Measurements from ENCODE around the gene KLHL29. TPM values are rescaled to one million over a fixed set of nuclear protein-coding genes. Genes with fewer than 3 reads are reported as not detected.

The KLHL29 gene
- total RNA-seq, 1 donor from 2014 or later: 36.5 TPM

DNA sequence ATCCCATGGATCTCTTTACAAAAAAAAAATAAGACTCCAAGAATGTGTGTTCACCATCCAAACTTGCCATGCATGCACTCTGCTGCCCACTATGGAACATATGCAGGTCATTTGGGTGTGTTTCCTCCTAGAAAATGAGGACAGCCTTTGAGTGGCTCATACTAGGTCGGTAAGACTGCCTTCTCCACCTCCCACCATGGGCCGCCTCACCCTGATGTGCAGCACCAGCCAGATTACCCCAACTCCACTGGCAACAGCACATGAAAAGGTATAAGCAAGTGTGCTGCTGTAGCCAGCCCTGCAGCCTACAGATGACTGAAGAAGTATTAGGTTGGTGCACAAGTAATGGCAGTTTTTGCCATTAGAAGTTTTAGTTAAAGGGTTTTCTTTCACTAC lies 327.8 kb downstream of the KLHL29 start:
- H3K4me1 Mint-ChIP-seq (ENCODE audit: low read depth, unreplicated experiment): peaks cover 21% of the 10 kb centered on the region
- DNase-seq: no peak
- TF ChIP-seq, protein P1, sequence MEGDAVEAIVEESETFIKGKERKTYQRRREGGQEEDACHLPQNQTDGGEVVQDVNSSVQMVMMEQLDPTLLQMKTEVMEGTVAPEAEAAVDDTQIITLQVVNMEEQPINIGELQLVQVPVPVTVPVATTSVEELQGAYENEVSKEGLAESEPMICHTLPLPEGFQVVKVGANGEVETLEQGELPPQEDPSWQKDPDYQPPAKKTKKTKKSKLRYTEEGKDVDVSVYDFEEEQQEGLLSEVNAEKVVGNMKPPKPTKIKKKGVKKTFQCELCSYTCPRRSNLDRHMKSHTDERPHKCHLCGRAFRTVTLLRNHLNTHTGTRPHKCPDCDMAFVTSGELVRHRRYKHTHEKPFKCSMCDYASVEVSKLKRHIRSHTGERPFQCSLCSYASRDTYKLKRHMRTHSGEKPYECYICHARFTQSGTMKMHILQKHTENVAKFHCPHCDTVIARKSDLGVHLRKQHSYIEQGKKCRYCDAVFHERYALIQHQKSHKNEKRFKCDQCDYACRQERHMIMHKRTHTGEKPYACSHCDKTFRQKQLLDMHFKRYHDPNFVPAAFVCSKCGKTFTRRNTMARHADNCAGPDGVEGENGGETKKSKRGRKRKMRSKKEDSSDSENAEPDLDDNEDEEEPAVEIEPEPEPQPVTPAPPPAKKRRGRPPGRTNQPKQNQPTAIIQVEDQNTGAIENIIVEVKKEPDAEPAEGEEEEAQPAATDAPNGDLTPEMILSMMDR (IDR thresholded peaks at IDR 0.05; ENCODE audit: partially characterized antibody, unreplicated experiment): no peak
- peak overlapping the region; percentile 89 for H3K27ac Mint-ChIP-seq (ENCODE audit: unreplicated experiment)
- peaks cover 8% of the 10 kb centered on the region for H3K27me3 Mint-ChIP-seq (ENCODE audit: unreplicated experiment)
- peak overlapping the region; percentile 42 for H3K4me3 Mint-ChIP-seq (ENCODE audit: unreplicated experiment)
- H3K36me3 Mint-ChIP-seq (ENCODE audit: unreplicated experiment): peaks cover 13% of the 10 kb centered on the region
- peaks cover 11% of the 10 kb centered on the region for H3K9me3 Mint-ChIP-seq (ENCODE audit: unreplicated experiment)

DNA sequence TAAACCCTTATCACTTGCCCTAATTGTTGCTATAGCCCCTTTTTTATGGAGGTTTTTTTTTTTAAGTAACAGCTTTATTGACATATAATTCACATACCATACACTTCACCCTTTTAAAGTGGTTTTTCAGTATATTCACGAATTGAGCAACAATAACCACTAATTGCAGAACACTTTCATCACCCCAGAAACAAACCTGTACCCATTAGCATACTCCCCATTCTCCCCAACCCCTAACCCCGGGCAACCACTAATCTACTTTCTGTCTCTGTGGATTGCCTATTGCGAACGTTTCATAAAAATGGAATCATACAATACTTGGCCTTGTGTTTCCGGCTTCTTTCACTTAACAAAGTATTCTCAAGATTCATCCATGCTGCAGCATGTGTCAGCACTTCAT lies 328.4 kb downstream of the KLHL29 start:
- H3K27ac Mint-ChIP-seq (ENCODE audit: unreplicated experiment): peak overlapping the region; percentile 64
- no peak overlapping the region for H3K4me3 Mint-ChIP-seq (ENCODE audit: unreplicated experiment)
- DNase-seq: no peak
- peaks cover 21% of the 10 kb centered on the region for H3K4me1 Mint-ChIP-seq (ENCODE audit: low read depth, unreplicated experiment)
- H3K27me3 Mint-ChIP-seq (ENCODE audit: unreplicated experiment): peaks cover 8% of the 10 kb centered on the region
- TF ChIP-seq, protein P1 (IDR thresholded peaks at IDR 0.05; ENCODE audit: partially characterized antibody, unreplicated experiment): no peak
- peaks cover 13% of the 10 kb centered on the region for H3K36me3 Mint-ChIP-seq (ENCODE audit: unreplicated experiment)
- peaks cover 11% of the 10 kb centered on the region for H3K9me3 Mint-ChIP-seq (ENCODE audit: unreplicated experiment)

DNA sequence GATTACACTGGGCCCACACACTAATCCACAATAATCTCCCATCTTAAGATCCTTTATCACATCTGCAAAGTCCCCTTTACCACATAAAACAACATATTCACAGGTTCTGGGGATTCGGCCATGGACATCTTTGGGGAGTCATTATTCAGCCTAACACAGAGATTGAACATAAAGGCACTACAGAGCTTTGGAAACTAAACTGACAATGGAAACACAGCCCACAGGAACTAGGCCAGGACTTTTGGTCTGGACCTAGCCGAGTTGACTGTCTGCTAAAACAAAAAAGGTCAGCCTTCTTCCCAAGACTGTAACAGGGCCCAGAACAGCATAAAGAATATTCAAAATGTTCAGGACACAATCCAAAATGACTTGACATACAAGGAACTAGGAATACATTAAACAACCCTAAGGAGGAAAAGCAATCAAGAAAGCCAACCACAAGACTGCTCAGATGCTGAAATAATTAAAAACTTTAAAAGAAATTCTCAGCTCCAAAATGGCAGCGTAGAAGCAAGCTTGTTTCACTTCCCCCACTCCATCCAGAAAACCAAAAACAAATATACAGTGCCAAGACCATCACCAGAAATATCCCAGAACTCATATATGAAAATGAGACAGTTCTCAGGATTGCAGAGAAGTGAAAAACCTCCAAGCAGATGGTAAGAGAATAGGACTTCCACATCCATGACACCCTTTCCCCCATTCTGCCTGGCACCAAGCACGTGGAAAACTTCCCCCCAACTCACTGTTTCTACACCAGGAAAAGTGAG lies 334.1 kb downstream of the KLHL29 start:
- peaks cover 33% of the 10 kb centered on the region for H3K9me3 Mint-ChIP-seq (ENCODE audit: unreplicated experiment)

DNA sequence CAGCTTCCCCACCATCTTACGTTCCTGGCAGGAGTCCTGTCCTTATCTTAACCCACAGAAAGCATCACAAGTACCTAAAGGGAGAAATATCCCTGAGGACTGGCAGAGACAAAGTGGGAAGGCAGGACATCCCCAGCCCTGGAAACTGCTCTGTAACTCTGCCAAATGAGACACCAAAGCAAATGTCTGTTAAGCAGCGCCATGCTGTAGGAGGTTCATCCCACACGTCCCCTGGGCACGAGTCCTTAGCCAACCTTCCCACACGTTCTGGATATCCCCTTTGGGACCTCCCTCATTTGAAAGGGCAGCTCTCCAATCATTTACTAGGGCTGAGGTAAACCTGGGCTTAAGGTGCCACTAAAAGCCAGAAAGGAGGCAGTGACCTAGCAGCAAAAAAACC lies 334.7 kb downstream of the KLHL29 start:
- TF ChIP-seq, protein P1 (IDR thresholded peaks at IDR 0.05; ENCODE audit: partially characterized antibody, unreplicated experiment): no peak
- peak overlapping the region; percentile 44 for H3K27ac Mint-ChIP-seq (ENCODE audit: unreplicated experiment)
- H3K4me1 Mint-ChIP-seq (ENCODE audit: low read depth, unreplicated experiment): peaks cover 4% of the 10 kb centered on the region
- peaks cover 38% of the 10 kb centered on the region for H3K36me3 Mint-ChIP-seq (ENCODE audit: unreplicated experiment)
- DNase-seq: no peak
- H3K4me3 Mint-ChIP-seq (ENCODE audit: unreplicated experiment): no peak overlapping the region
- peaks cover 9% of the 10 kb centered on the region for H3K27me3 Mint-ChIP-seq (ENCODE audit: unreplicated experiment)
- H3K9me3 Mint-ChIP-seq (ENCODE audit: unreplicated experiment): peaks cover 33% of the 10 kb centered on the region

More for the DNA sequence above, 334.1 kb downstream of the KLHL29 start:
- no peak for DNase-seq
- TF ChIP-seq, protein P1 (IDR thresholded peaks at IDR 0.05; ENCODE audit: partially characterized antibody, unreplicated experiment): no peak
- Mint-ChIP-seq H3K27ac (ENCODE audit: unreplicated experiment) (no peak overlapping the region), H3K4me3 (ENCODE audit: unreplicated experiment) (no peak overlapping the region), H3K36me3 (ENCODE audit: unreplicated experiment) (peaks cover 34% of the 10 kb centered on the region), H3K27me3 (ENCODE audit: unreplicated experiment) (peaks cover 9% of the 10 kb centered on the region), H3K4me1 (ENCODE audit: low read depth, unreplicated experiment) (peaks cover 4% of the 10 kb centered on the region)

DNA sequence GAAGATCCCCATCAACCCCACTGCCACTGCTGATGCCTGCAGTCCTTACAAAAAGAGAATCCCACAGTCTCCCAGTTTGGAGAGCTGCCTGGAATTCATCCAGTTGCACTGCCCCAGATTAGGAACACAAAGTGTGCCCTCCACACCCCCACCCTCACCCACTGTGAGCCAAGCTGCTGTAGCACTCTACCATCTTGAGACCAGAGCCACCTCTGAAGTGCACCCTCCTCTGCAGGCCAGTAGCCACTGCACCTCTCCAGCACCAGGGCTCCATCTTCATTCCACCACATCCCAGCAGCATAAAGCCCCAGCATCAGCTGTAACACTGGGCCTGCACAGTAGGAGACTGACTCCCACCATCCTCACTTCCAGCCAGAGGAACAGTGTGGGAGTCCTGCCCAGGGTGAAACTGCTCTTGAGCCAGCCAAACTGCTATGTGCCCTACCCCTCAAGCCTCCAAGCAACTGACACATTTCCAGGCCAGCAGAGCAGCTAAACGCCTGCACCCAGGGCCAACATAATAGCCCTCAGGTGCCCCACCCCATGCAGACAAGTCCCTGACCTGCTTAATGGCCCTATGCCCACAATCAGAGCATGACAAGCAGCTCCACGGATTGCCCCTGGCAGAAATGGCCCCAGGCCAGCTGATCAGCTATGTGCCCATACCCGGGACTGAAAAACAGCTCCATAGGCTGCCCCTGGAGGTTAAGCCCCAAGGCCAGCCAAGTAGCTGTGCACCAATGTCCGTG lies 335.9 kb downstream of the KLHL29 start:
- Mint-ChIP-seq H3K9me3 (ENCODE audit: unreplicated experiment) (peaks cover 33% of the 10 kb centered on the region), H3K4me1 (ENCODE audit: low read depth, unreplicated experiment) (peaks cover 4% of the 10 kb centered on the region), H3K27ac (ENCODE audit: unreplicated experiment) (no peak overlapping the region)

More for the DNA sequence above, 335.9 kb downstream of the KLHL29 start:
- DNase-seq: no peak
- Mint-ChIP-seq H3K27me3 (ENCODE audit: unreplicated experiment) (peaks cover 9% of the 10 kb centered on the region), H3K4me3 (ENCODE audit: unreplicated experiment) (no peak overlapping the region), H3K36me3 (ENCODE audit: unreplicated experiment) (peaks cover 44% of the 10 kb centered on the region)
- TF ChIP-seq, protein P1 (IDR thresholded peaks at IDR 0.05; ENCODE audit: partially characterized antibody, unreplicated experiment): no peak
